ENCODE results near the gene PCCA.

Gene PCCA

DNA sequence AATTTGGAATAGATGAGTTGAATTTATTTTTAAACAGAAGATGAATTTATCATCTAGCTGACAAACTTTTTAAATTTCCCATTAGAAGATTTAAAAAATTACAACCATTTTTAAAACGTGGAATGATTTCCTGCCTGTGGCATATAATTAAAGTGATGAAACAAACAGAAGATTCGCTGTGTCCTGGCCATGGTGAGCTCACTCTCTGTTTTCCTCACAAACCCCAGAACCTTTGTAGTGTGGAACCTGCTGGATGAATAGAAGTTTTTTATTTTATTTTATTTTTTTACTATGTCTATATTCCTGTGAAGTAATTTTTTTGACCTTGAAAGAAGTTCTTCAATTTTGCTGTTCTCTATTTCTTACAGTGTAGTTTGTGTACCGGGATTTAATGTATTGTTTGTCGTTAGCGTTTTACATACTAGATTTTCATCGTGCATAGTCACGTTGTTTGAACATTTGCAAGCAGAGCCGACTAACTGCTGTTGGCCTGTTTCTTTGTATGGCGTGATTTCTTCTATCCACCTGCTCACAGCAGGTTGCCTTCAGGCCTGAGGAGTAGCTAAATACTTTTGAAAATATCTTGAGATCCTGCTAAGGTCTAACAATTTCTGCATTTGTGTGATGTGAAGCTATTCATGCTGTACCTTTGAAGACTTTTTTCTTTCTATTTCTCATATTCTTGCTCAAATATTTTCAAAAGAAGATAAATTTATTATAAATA, 350.5 kb downstream of the PCCA start:
- H3K27me3 ChIP-seq: no peaks in the 10 kb centered on the region
- H3K36me3 ChIP-seq: no peaks in the 10 kb centered on the region
- H3K9me3 ChIP-seq: no peaks in the 10 kb centered on the region
- H3K4me1 ChIP-seq (ENCODE audit: control insufficient read depth in 1 of 2, insufficient read depth in 1 of 2, low read depth in 1 of 2, low read length in 1 of 2): no peaks in the 10 kb centered on the region
- H3K4me3 ChIP-seq (ENCODE audit: low read depth in 1 of 2, low read length in 1 of 2): no peak overlapping the region
- H3K27ac ChIP-seq: no peak overlapping the region
- TF ChIP-seq CTCF (IDR thresholded peaks at IDR 0.05): no peak

DNA sequence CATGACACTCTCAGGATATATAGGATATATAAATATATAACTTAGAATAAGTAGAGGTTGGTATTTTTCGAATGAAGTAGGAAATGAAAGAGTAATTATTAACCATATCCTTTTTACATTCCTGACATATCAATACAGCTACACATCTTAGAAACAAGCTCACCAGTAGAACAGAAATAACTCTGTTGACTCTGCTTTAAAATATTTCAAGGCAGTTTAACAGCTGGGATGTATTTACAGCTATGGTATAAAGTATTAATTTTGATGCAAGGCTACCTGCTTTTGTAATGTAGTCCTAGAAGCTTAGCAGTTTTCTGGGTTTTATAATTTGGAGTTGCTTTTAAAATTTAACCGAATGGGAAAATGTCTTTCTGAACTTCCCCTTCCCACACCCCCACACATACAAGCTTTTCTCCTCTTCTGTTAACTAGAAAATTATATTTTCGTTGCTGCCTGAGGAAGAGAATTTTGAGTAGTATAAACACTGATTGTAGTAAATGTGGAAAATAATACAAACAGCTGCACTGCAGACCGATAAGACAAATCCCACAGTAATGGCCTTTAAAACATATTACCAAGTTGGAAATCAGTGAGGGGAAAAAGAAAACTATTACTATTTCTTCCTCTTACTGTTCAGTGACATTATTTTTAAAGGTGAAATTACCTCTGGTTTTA, 352.0 kb downstream of the PCCA start:
- Histone ChIP-seq H3K4me3 (ENCODE audit: low read depth in 1 of 2, low read length in 1 of 2) (no peak overlapping the region), H3K9me3 (no peaks in the 10 kb centered on the region), H3K27me3 (no peaks in the 10 kb centered on the region), H3K27ac (no peak overlapping the region), H3K4me1 (ENCODE audit: control insufficient read depth in 1 of 2, insufficient read depth in 1 of 2, low read depth in 1 of 2, low read length in 1 of 2) (no peaks in the 10 kb centered on the region), H3K36me3 (no peaks in the 10 kb centered on the region)
- no peak for TF ChIP-seq CTCF (IDR thresholded peaks at IDR 0.05)

GRCh38 chr13:100442095-100442832, 353.4 kb downstream of the PCCA start:
- Histone ChIP-seq H3K27ac (no peak overlapping the region), H3K36me3 (no peaks in the 10 kb centered on the region), H3K4me3 (ENCODE audit: low read depth in 1 of 2, low read length in 1 of 2) (no peak overlapping the region), H3K27me3 (no peaks in the 10 kb centered on the region), H3K9me3 (no peaks in the 10 kb centered on the region), H3K4me1 (ENCODE audit: control insufficient read depth in 1 of 2, insufficient read depth in 1 of 2, low read depth in 1 of 2, low read length in 1 of 2) (no peaks in the 10 kb centered on the region)
- no peak for TF ChIP-seq CTCF (IDR thresholded peaks at IDR 0.05)

DNA sequence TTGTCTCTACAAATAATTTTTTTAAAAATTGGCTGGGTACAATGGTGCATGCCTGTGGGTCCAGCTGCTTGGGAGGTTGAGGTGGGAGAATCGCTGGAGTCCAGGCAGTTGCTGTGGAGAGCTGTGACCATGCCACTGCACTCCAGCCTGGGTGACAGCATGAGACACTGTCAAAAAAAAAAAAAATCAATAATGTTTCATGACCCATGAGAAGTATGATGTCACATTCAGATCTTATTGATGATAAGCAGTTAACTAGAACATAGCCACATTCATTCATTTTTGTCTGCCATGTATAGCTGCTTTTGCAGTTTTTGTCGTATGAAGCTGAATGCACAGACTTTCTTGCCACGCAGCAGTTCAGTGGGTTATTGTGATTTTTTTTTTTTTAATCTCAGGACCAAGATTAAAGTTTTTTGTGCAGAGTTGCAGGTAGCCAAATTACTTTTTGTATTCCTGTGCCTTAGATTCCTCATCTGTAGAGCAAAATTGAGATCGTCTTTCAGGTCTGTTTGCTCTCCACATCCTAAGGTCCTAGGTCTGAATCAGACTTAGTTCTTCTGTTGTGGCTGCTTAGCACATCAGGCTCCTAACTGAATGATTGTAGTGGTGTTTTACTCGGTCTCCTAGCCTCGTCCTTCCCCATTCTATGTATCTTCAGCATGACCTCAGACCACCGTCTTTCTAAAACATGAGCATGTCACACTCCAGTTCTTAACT, 354.5 kb downstream of the PCCA start:
- H3K27ac ChIP-seq: no peak overlapping the region
- no peaks in the 10 kb centered on the region for H3K27me3 ChIP-seq
- no peaks in the 10 kb centered on the region for H3K4me1 ChIP-seq (ENCODE audit: control insufficient read depth in 1 of 2, insufficient read depth in 1 of 2, low read depth in 1 of 2, low read length in 1 of 2)
- no peak overlapping the region for H3K4me3 ChIP-seq (ENCODE audit: low read depth in 1 of 2, low read length in 1 of 2)
- no peak for TF ChIP-seq CTCF (IDR thresholded peaks at IDR 0.05)
- no peaks in the 10 kb centered on the region for H3K36me3 ChIP-seq
- H3K9me3 ChIP-seq: no peaks in the 10 kb centered on the region

DNA sequence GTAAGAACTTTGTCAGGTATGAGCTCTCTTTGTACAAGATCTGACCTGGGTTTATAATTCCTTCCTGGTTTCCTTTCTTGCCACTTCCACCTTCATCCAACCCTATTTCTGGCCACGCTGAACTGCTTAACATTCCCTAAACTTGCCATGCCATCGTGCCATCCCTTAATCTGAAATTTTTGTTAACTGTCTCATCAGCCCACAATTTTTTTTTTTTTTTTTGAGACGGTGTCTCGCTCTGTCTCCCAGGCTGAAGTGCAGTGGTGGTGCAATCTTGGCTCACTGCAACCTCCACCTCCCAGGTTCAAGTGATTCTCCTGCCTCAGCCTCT, 355.1 kb downstream of the PCCA start:
- no peak overlapping the region for H3K27ac ChIP-seq

More for the DNA sequence above, 355.1 kb downstream of the PCCA start:
- H3K36me3 ChIP-seq: no peaks in the 10 kb centered on the region
- H3K27me3 ChIP-seq: no peaks in the 10 kb centered on the region
- no peaks in the 10 kb centered on the region for H3K4me1 ChIP-seq (ENCODE audit: control insufficient read depth in 1 of 2, insufficient read depth in 1 of 2, low read depth in 1 of 2, low read length in 1 of 2)
- no peaks in the 10 kb centered on the region for H3K9me3 ChIP-seq
- no peak for TF ChIP-seq CTCF (IDR thresholded peaks at IDR 0.05)
- H3K4me3 ChIP-seq (ENCODE audit: low read depth in 1 of 2, low read length in 1 of 2): no peak overlapping the region
